HG03460 (cell line): Measurements from ENCODE around the gene ATP10A.

Source experiments
- ATAC-seq: cut with Tn5 transposase; IDR thresholded peaks from one replicate; pipeline ENCODE4 v1.9.1; 2021; ENCODE audit not compliant: unreplicated experiment

The ATP10A gene

DNA sequence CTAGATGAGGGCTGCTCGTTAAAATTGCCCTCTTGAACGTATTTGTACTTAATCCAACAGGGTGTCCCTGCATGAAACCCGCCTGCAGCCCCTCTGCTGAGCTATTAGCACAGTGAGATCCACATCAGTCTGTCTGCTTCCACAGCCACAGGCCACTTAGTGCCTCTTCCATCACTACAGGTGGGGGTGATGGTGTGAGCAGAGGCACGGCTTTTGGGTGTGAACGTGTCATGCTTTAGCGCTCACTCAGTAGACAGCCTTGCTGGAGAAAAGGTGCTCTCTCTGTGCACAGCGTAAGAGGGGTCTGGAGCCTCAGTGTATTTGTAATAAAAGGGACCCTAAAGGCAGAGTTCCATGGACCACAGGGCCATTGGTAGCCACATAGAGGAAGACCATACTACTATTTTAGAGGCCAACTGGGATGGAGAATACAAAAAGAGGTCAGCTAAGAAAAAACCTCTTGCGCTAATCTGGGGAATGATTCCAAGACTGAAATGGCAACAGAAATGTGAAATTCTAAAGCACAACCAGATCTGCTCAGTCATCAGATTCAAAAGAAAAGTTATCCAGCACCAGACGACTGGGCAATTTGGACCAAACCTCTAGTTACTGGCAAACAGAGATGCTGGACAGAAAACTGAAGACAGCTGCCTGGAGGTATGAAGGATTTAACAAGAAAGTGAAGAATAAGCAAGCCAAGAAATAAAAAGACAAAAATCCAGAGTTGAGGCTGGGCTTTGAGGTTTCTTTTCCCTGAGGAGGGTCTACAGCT, 120.2 kb downstream of the ATP10A start:
- no peak for ATAC-seq

GRCh38 chr15:25742041-25742730, 120.9 kb downstream of the ATP10A start:
- no peak for ATAC-seq

DNA sequence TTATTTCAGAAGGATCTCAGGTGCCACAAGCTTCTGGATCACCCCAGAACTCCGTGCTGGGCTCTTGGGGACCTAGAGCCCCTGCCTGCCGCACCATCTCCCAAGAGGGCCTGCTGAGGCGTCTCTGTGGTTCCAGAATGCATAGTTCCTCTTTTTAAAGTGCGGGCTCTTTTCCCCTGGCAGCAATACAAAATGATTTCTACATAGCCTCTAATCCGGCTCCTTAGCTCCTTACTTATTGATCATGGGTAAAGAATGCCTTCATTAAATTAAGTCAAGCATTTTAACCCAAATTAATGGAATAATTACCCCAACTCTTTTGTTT, 121.9 kb downstream of the ATP10A start:
- no peak for ATAC-seq

DNA sequence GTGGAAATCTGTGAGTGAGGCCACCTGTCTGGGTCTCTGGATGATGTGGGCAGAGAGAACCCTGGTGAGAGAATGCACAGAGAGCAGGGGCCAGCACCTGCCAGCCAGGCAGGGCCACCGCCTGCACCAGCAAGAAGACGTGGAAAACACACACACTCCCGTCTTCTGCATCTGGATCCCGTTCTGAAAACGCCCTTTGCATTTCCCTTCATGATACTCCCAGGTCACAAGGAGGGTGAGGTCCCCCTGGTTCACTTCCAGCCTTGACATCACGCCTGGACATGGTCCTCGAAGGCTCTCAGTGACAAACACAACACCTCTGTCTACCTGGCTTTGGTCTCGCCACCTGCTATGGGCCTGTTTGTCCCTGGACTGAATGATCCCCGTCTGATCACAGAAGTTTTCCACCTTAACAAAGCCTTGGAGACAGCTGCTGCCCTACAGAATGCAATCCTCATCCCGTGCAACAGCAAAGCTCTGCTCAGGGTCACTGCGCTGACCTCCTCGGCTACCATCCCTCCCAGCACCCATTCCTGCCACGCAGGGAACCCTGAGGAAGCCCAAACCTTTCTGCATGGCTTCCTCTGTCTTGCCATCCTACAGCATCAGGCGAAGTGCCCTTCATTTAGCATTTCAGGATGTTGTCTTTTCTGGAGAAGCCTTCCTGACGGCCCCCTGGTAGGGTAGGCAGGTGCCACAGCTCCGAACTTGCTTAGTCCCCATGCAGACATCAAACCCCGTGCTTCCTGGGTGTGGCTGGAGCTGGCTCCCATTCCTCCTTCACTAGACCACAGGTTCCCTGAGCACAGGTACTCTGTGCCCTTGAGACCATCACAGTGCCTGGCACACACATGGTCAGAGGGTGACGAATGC, 122.5 kb downstream of the ATP10A start:
- no peak for ATAC-seq

DNA sequence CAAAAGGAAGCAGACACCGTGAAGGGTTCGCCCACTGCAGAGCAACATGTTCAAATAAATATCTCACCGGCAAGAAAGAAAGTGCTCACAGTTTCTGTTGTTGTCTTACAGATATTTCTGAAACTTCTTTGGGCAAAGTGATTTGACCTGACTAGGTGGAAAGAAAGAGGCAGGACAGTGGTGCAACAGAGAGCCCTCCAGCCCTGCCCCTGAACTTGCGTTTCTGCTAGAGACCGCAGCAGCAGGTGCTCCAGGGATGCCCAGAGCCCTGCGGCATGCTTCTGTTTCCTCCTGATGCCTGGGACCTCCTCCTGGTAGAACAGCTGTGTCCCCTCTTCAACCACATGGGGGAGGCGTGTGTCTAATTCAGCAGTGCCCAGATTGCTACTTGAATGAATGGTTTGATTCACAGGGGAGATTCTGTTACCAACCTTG, 123.4 kb downstream of the ATP10A start:
- ATAC-seq, result peak; percentile 66

- no peak for ATAC-seq
These were observed 124.8 kb downstream of the ATP10A start for GRCh38 chr15:25738171-25738965.

- ATAC-seq, result no peak
These were observed 125.9 kb downstream of the ATP10A start for GRCh38 chr15:25737218-25737643.

DNA sequence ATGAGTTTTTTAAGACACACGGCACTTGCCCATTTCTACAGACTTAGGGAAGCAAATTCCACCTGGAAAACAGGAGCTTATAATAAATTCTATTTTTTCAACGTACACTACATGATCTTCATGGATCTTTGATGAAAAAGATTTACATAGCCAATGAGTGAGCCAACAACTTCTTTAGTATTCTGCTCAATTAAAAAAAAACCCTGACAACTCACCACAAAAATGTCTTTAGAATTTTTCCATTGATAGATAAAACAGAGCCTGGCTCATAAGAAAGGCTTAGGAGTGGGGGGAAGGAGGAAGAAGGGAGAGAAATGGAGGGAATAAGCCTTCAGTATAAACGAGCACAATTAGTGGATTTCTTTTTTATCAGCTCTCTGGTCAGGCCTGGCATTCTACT, 126.7 kb downstream of the ATP10A start:
- no peak for ATAC-seq

GRCh38 chr15:25735550-25736384, 127.4 kb downstream of the ATP10A start:
- ATAC-seq, result no peak

- no peak for ATAC-seq
These were observed 128.3 kb downstream of the ATP10A start for GRCh38 chr15:25734680-25735355.

- no peak for ATAC-seq
These were observed 129.1 kb downstream of the ATP10A start for GRCh38 chr15:25733856-25734679.

- no peak for ATAC-seq
These were observed 129.9 kb downstream of the ATP10A start for GRCh38 chr15:25733036-25733855.

- no peak for ATAC-seq
These were observed 130.9 kb downstream of the ATP10A start for GRCh38 chr15:25732191-25732590.

DNA sequence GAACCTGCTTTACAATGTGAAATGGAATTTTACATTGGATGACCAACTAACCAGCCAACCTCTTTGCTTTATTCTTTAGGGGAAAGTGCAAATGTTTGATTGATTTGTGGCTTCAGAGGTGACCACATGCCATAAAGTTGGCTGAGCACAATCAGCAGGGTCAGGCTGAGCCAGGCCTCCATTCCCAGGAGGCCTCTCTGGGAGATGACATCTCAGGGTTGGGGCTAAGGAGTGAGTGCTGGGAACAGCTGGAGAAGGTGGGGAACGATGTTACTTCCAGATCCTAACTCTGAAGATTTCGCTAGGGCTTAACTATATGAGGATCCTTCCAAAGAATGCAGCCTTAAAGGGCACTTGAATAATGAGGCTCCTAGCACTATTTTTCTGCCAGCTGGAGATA, 131.7 kb downstream of the ATP10A start:
- ATAC-seq, result no peak

GRCh38 chr15:25730918-25731317, 132.2 kb downstream of the ATP10A start:
- ATAC-seq, result no peak

DNA sequence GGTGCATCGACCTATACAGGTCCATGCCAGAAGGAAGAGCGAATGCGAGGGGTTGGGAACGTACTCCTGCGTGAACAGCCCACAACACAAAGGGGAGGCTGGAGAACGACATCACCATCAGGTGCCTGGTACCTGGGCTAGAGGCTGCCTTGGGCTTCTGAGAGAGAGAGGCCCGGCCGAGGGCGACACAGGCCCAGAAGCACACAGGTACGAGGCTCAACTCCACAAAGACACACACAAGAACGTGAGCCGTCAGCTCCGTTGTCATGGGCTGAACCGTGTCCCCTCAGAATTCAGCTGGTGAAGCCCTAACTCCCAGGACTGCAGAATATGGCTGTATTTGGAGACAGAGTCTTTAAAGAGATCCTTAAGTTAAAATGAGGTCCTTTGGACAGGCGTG, 134.3 kb downstream of the ATP10A start:
- no peak for ATAC-seq

- ATAC-seq, result no peak
These were observed 135.1 kb downstream of the ATP10A start for GRCh38 chr15:25727867-25728600.
